Body of pancreas (tissue), 4 donors: Measurements from ENCODE around the gene TBL1X.

Experiments used
- POLR2A ChIP-seq, 3 donors: fragments of 450-650 bp; IDR thresholded peaks; one replicate each; pipeline ENCODE4 v1.6.1; 2016; ENCODE audit warnings: antibody characterized with exemption in 3 of 3, mild to moderate bottlenecking in 2 of 3
- TF ChIP-seq, protein P1 (sequence below), 7 experiments: fragments of 450-650 bp in 4 of 7; fragments of 200-600 bp in 3 of 7; sonication (generic) in 3 of 7; IDR thresholded peaks; one replicate each; pipeline ENCODE4 v1.5.1; 2016 to 2019; ENCODE audit warnings: antibody characterized with exemption in 7 of 7

DNA sequence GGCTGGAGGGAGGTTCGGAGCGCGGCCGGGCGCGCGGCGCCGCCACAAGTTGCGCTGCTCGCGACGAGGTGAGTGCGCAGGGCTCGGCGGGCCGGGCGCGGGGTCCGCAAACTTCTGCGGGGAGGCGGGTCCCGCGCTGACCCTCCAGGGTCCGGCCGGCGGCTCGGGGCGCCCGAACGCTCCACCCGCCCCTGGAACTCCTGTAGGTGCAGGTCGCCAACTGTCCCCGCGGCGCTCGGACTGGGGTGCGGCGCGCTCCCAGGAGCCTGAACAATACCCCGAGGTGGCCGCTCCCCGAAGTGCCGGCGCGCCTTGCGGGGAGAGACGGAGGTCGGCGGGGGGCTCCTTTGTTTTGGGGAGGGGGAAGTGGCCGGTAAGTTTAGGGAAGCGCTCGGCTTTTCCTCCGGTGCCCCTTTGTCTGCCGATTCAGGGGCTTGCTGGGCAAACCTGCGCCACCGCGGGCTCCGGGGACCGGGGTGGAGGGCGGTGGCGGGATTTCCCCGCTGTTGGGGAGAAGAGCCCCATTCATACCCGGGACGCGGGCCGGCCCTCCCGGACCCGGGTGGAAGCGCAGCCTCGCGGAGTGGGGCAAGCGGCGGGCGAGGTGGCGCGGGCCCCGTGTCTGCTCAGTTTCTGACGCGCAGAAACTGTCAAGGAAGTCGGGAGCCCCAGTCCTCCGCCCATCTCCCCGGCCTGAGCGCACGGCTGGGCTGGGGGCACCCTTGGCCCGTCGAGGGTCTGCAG lies 694 bp downstream of the TBL1X start:
- TF ChIP-seq, protein P1, sequence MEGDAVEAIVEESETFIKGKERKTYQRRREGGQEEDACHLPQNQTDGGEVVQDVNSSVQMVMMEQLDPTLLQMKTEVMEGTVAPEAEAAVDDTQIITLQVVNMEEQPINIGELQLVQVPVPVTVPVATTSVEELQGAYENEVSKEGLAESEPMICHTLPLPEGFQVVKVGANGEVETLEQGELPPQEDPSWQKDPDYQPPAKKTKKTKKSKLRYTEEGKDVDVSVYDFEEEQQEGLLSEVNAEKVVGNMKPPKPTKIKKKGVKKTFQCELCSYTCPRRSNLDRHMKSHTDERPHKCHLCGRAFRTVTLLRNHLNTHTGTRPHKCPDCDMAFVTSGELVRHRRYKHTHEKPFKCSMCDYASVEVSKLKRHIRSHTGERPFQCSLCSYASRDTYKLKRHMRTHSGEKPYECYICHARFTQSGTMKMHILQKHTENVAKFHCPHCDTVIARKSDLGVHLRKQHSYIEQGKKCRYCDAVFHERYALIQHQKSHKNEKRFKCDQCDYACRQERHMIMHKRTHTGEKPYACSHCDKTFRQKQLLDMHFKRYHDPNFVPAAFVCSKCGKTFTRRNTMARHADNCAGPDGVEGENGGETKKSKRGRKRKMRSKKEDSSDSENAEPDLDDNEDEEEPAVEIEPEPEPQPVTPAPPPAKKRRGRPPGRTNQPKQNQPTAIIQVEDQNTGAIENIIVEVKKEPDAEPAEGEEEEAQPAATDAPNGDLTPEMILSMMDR (IDR thresholded peaks at IDR 0.05) = no peak
- peak in 1 of 3 donors; percentile 22 for TF ChIP-seq POLR2A (IDR thresholded peaks at IDR 0.05)
